Measurements from ENCODE around the gene ATP1B1. TPM values are rescaled to one million over a fixed set of nuclear protein-coding genes. Genes with fewer than 3 reads are reported as not detected.

The ATP1B1 gene
- total RNA-seq, 1 experiment from 2014 or later = 44.4 TPM

- Histone ChIP-seq H4K91ac (ENCODE audit: insufficient read length, low read depth, low read length) (no peak overlapping the region), H2BK120ac (ENCODE audit: low read depth, low read length, poor library complexity, severe bottlenecking) (no peak overlapping the region), H4K8ac (replicated peaks; ENCODE audit: insufficient read length, low read depth, low read length) (no peak overlapping the region), H3K9ac (ENCODE audit: extremely low read depth, insufficient read length, low read length) (peak overlapping the region; percentile 67), H3K9me3 (ENCODE audit: control insufficient read depth, low read depth, low read length) (no peaks in the 10 kb centered on the region), H3K14ac (ENCODE audit: insufficient read depth, low read length) (peak overlapping the region; percentile 93), H2BK12ac (ENCODE audit: insufficient read length, low read depth, low read length) (peak overlapping the region; percentile 84), H3K23me2 (ENCODE audit: insufficient read length, low read depth, low read length, poor library complexity, severe bottlenecking) (peaks cover 11% of the 10 kb centered on the region), H2AK5ac (ENCODE audit: insufficient read length, low read length) (no peak overlapping the region), H3K4me1 (ENCODE audit: insufficient read depth, low read length) (peaks cover 17% of the 10 kb centered on the region; the same call in 1 of the 2 replicates), H3K79me1 (ENCODE audit: insufficient read depth, low read depth, low read length, poor library complexity, severe bottlenecking) (no peaks in the 10 kb centered on the region), H3K56ac (ENCODE audit: insufficient read length, low read depth, low read length) (no peak overlapping the region), H2AFZ (ENCODE audit: low read length) (no peak overlapping the region), H3K18ac (ENCODE audit: insufficient read length, low read depth, low read length) (peak overlapping the region; percentile 69), H4K5ac (ENCODE audit: insufficient read length, low read depth, low read length) (no peak overlapping the region), H3K23ac (ENCODE audit: insufficient read length, low read depth, low read length) (no peak overlapping the region), H3K27me3 (ENCODE audit: insufficient read depth, low read length) (no peaks in the 10 kb centered on the region), H3K4ac (ENCODE audit: low read depth, low read length) (no peak overlapping the region), H3T11ph (ENCODE audit: low read length) (no peak overlapping the region), H2BK20ac (ENCODE audit: low read depth, low read length, poor library complexity, severe bottlenecking) (no peak overlapping the region), H3K27ac (ENCODE audit: insufficient read length, low read depth, low read length) (no peak overlapping the region), H4K20me1 (ENCODE audit: control insufficient read depth, insufficient read depth, insufficient read length) (no peaks in the 10 kb centered on the region), H2BK15ac (ENCODE audit: low read depth, low read length) (no peak overlapping the region), H3K79me2 (ENCODE audit: insufficient read depth, low read length) (peaks cover 25% of the 10 kb centered on the region; the same call in 1 of the 2 replicates), H2BK5ac (ENCODE audit: insufficient read length, low read length) (no peak overlapping the region), H3K4me2 (ENCODE audit: insufficient read depth, insufficient read length, low read length) (peak overlapping the region; percentile 41)
- TF ChIP-seq CTCF (conservative IDR thresholded peaks at IDR 0.05) = peak; percentile 23; the same call in 2 of the 3 replicates
- DNase-seq = peak; percentile 88
- Mint-ChIP-seq H3K27ac (peak overlapping the region in 2 of 3 experiments; percentile 38 to 74; a peak in 3 of 7 replicates), H3K9me3 (no peaks in the 10 kb centered on the region; a peak in 1 of 5 replicates), H3K4me1 (peaks cover 52 to 55% of the 10 kb centered on the region in 2 experiments), H3K4me3 (peak overlapping the region; percentile 77 to 80), H3K27me3 (ENCODE audit: low read depth) (peaks cover 5% of the 10 kb centered on the region), H3K36me3 (ENCODE audit: insufficient read depth in 1 of 3, low read depth in 3 of 3) (peaks cover 0 to 4% (median 0%) of the 10 kb centered on the region in 3 experiments; a peak in 2 of 7 replicates)
- no CpG with 5 or more reads among the region's 47 CpGs for WGBS (ENCODE audit: extremely low coverage, insufficient read length, low lambda C conversion rate)
Observed at GRCh38 chr1:169105434-169106094, 926 bp upstream of the ATP1B1 start.

Measured in H9 (cell line).